ENCODE data around the gene FAM98C.

DNA sequence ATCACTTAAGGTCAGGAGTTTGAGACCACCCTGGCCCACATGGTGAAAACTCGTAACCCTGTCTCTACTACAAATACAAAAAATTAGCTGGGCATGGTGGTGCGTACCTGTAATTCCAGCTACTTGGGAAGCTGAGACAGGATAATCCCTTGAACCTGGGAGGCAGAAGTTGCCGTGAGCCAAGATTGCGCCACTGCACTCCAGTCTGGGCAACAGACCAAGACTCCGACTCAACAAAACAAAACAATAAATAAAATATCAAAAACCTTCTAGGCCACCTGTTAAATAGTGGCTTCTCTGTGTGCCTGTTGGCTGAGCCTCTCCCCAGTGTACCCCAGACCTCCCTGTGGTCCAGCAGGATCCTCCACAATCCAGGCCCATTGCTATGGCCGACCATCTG is 31.8 kb upstream of the FAM98C start:
- no peak for TF ChIP-seq CTCF (IDR thresholded peaks at IDR 0.05)
- no peak for TF ChIP-seq POLR2A (IDR thresholded peaks at IDR 0.05)

All from thyroid gland (tissue), 4 donors.